HG02870 (cell line): ENCODE results near the gene CAMLG.

Experiments used
- ATAC-seq: cut with Tn5 transposase; IDR thresholded peaks from one replicate; pipeline ENCODE4 v1.9.1; 2021; ENCODE audit warnings: mild to moderate bottlenecking, moderate library complexity; ENCODE audit not compliant: unreplicated experiment

The CAMLG gene

DNA sequence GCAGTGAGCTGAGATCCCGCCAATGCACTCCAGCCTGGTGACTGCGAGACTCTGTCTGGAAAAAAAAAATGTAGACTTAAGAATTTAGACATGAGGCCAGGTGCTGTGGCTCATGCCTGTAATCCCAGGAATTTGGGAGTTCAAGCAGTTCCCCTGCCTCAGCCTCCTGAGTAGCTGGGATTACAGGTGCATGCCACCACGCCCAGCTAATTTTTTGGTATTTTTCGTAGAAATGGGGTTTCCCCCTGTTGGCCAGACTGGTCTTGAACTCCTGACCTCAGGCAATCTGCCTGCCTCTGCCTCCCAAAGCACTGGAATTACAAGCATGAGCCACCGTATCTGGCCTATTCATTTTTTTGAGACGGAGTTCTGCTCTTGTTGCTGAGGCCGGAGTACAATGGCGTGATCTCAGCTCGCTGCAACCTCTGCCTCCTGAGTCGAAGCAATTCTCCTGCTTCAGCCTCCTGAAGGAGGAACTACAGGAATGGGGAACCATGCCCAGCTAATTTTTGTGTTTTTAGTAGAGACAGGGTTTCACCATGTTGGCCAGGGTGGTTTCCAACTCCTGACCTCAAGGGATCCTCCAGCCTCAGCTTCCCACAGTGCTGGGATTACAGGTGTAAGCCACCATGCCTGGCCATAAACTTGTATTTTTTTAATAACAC is 34.2 kb downstream of the CAMLG start:
- no peak for ATAC-seq

DNA sequence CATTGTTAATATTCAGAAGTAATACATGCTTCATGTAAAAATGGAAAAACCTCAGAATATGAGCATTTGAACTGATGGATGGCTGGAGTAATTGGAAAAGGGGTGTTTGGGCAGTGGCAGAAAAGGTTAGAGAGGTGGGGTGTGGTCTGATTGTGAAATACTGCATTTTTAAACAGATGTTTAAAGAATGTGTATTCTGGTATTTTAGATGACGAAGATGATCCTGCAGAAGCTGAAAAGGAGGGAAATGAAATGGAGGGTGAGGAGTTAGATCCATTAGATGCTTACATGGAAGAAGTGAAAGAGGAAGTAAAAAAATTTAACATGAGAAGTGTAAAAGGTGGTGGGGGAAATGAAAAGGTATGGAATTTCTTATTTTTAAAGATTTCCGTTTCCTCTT is 39.0 kb downstream of the CAMLG start:
- no peak for ATAC-seq

DNA sequence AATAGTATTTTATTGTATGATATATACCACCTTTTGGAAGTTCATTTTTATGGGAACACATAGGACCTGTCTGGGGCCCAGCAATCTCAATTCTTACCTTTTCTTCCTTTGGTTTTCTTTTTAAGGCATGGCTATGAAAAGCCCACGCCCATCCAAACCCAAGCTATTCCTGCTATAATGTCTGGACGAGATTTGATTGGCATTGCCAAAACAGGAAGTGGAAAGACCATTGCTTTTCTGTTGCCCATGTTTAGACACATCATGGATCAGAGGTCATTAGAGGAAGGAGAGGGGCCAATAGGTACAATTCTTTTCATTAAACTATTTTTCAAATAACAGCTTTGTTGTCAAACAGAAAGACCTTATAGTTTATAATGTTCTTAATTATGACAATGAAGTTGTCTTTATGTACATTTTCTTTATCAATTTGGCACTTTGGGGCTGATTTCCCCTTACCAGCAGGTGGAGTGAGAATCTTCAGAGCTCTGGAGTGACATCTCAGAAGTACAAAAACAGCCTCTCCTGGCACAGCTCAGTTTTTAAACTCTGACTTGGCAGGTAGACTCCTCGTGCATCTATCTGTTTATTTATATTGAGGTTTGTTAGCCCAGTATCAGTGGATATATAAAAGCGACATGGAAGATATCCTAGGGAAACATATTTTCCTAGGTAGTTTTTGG is 46.0 kb downstream of the CAMLG start:
- ATAC-seq = no peak

DNA sequence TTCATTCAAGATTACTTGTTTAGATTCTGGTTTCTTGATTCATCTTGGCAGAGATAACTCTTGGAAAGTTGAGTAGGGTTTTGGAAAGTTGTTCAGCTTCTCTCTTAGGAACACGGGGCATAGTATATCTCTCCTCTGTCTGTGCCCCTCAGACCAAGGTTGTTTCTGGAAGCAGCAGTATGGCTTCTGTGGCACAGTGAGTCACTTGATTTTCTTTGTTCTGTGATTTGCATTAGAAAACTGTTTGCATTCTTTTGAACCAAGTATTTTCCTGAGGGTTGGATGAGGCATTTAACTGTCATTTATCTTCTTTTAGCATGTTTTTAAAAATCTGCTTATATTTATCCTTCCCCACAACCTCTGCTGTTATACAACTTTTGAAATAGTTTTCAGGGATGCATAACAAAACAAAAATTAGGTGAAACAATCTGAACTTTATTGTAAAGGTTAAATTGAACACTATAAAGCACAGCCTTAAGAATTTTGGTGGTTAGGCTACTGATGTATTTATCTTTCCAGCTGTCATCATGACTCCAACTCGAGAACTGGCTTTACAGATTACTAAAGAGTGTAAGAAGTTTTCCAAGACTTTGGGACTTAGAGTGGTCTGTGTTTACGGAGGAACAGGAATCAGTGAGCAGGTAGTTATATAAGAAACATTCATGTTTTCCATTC is 46.7 kb downstream of the CAMLG start:
- no peak for ATAC-seq

DNA sequence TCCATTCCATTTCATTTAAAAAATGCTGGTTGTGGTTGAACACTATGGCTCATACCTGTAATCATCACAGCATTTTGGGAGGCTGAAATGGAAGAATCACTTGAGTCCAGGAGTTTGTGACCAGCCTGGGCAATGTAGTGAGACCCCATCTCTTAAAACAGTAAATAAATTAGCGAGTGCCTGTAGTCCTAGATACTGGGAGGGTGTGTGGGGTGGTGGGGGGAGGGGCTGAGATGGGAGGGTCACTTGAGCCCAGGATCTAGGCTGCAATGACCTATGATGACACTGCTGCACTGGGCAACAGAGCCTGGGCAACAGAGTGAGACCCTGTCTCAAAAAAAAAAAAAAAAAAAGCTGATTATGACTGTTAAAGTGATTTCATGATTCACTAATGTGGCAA is 49.3 kb downstream of the CAMLG start:
- ATAC-seq = no peak

DNA sequence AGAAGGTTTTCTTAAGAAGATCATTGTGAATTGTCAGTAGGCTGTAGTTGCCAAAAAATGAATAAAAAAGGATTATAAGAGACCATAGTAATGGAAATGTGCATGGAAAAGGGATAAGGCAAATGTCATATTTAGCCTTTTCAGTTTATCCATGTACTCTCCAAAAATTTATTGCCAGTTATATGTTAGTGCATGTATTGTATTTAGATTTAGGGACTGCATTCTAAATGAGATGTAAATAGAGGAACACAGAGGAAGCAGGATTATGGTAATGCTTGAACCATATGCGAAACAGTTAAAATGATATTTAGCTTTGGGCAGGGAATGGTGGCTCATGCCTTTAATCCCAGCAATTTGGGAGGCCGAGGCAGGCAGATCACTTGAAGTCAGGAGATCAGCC is 53.2 kb downstream of the CAMLG start:
- ATAC-seq = no peak

DNA sequence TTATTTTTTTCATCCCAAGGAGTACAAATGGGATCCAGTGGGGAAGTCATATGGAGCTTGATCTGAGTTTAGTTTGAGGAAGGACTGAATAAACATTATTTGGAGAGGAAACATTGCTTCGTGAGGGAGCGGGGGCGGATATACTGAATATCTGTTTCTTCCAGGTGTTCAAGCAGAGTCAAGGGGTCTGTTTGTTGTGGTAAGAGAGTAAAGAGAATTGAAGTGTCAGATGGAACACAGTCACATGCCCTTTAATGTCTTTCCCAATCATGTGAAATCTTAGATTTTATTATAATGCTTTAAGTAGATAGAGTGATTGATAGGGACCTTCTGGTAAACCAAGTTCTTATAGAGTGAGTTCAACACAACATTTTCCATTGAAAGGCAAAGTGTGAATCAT is 53.9 kb downstream of the CAMLG start:
- ATAC-seq = no peak

DNA sequence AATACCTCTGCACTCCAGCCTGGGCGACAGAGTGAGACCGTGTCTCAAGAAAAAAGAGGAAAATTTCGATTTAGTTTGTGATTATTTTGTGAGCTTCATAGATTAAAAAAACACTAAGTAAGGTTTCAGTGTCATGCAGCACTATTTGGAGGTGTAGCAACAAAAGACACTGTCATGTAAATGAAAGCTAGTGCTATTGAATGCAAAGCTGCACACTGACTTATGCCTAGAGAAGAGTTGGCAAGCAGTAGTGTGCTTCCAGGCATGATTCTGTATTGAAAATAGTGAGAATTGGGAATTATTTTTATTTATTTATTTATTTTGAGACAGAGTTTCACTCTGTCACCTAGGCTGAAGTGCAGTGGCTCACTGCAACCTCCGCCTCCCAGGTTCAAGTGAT is 54.8 kb downstream of the CAMLG start:
- ATAC-seq = no peak

DNA sequence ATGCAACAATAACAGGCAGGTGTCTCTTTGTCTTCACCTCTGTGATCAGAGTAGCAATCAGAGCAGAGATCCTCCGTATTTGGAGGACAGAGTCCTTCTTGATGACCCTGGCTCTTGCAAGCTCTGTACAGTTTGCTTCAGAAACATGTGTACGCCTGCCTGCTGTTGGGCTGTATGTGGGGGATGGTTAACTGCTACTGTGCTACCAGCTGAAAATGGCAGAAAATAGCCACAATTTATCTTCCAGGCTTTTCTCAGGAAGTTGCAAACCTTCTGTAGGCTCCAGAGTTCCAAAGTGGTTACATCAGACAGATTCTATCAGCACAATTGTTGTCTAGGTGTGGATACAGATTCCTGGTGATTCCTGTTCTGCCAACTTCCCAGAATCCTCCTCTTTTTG is 55.7 kb downstream of the CAMLG start:
- no peak for ATAC-seq

DNA sequence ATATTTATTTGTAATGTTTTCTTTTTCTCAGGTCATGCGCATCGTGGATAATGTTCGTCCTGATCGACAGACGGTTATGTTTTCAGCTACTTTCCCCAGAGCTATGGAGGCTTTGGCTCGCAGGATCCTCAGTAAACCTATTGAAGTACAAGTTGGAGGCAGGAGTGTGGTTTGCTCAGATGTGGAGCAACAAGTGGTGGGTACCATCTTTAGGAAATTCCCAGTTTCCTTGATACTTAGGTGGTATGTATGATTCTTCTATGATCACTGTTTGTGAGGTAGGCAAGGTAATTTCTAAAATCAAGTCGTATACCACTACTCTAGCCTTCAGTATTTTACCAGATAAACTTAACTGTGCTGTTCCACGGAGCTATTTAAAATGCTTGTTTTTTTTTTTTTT is 56.5 kb downstream of the CAMLG start:
- no peak for ATAC-seq

DNA sequence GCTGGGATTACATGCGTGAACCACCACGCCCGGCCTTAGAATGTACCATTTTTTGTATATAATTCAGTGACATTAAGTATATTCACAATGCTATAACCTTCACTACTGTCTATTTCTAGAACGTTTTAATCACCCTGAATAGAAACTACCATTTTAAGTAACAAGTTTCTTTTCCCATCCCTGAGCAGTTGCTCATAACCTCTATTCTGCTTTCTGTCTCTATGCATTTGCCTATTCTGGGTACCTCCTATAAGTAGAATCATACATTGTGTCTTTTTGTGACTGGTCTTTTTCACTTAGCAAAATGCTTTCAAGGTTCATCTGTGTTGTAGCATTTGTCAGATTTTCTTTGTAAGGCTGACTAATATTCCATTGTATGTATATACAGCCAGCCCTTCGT is 60.1 kb downstream of the CAMLG start:
- no peak for ATAC-seq
